ENCODE data around the gene CDT1.

GRCh38 chr16:88764913-88765349 lies 38.7 kb upstream of the CDT1 start:
- TF ChIP-seq CTCF (conservative IDR thresholded peaks at IDR 0.05; ENCODE audit: low read depth in 2 of 2) (no peak), CREB1 (CRISPR knock-in tag; IDR thresholded peaks at IDR 0.05; ENCODE audit: low read depth) (no peak), EZH2phosphoT487 (IDR thresholded peaks at IDR 0.05; ENCODE audit: unreplicated experiment) (no peak), REST (IDR thresholded peaks at IDR 0.05; ENCODE audit: unreplicated experiment) (no peak), POLR2AphosphoS5 (IDR thresholded peaks at IDR 0.05; ENCODE audit: low read depth) (no peak)
